Kidney glomerular epithelial cell (primary cell): ENCODE results near the gene SEMA3D.

ENCODE experiments used
- DNase-seq: peaks from one replicate; lab custom pipeline; 2025; lab: John Stamatoyannopoulos, UW

SEMA3D gene

DNA sequence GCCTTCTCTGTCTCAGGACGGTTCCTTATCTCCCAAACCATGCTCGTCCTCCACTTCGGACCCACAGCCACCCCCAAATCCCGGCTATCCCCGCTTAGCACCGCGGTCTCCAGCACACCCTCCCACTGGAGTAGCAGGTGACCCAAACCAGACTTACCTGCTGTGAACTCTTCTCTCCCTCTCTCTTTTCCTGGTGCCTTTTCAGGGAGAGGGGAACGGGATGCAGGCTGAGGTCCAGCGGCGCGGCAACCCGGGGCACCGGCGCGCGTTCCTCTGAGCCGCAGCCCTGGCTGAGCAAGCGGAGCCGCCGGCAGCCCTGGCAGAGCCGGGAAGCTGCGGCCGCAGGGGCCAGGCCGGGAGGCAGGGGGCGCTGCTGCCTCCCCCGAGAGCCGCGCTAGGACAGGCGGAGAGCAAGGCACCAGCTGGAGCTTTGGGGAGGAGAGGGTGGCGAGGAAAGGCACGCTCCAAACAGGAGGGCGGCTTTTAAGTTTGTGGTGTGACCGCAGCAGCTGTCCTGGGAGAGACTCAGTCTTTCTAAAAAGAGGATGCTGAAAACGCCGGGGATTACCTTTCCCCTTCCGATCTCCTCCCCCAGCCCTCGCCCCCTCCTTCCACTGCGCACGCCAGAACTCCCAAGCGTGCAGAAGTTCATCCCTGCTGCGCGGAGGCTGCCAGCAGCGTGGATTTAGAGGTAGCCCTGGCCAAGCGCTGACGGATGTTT is at the start of gene SEMA3D:
TSS of gene SEMA3D (minus strand) at position 536 of the 721 bp plus-strand sequence. CDS start 65,165 bp downstream, outside the sequence.
- DNase-seq = peak; percentile 44

DNA sequence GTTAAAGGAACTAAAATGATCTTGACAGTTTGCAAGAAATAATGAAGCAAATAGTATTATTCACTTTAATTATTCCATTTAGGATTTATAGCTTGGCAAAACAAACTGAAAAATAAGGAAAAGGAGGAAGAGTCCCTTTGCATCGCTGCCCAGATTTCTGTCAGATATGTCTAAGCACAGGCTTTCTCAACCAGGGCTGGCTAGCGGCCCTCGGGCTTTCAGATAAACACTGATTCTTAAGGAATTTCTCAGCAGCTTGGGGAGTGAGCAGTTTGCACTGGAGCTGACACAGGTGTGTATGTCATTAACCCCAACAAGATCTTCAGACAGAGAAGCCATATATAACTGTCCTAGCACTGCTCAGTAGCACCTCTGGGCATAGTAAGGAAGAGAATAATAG is 47.9 kb upstream of the SEMA3D start:
- no peak for DNase-seq

DNA sequence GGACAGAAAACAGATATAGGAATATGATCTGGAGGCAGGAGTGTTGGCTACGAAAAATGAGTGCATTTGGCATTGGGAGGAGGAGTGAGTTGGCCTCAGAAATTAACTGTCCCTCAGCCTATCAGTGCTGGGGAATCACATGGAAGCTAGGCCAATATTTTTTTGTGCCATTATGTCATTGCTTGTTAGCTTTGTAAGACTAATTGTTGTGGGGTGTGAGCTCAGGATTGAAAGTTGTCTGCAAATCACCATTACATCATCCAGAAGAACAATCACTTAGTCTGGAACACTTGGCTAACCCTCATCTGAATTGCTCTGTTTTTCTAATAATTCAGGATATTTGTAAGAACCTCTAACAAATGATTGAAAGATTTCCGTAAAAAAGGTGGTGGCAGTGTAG is 45.2 kb upstream of the SEMA3D start:
- no peak for DNase-seq

DNA sequence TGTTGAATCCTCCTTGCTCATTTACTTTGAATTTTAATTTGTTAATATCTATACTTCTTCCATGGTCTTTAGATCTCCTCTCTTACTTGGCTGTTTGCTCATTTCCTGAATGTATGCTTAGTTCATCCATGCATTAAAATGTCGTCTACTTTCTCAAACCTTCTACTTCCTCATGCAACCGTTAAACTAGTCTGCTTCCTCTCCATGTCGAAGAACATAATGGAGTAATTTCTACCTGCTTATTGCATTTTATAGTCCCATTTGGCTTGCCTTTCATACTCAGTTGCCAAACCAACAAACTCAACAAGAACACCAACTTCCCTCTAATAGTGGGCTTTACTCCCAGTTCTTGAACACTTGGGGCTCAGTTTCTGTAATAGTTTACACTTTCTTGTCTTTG is 43.8 kb upstream of the SEMA3D start:
- no peak for DNase-seq

- no peak for DNase-seq
Measured at GRCh38 chr7:85229544-85229943, 42.7 kb upstream of the SEMA3D start.

DNA sequence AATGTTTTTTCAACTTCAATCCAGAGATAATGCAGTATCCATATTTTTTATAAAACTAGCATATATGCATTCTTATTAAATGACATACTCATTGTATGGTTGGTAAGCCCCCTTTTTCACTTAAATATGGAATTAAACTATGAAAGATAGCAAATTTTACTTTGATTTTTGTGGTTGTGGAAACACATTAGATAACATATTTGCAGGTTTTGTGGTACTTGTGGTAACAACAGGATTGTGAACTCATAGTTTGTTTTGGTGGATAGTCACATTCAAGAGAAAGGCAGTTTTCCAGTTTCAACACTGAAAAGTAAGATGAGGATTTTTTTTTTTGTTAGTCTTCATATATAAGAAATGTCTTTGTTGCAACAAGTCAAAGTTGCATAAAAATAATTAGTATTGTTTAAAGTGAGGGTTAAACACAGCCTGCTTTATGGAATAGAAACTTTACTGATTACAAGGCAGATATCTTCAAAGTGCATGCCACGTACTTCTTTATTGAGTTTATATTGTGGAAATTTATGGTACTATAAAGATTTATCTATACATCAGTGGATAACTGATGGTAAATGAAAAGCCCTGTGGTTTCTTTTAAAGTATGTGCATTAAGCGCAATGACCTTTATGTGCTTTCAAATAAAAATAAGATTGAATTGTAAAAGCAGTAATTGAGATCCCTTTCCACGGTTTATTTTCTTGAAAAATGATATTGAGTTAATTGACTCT is 39.7 kb upstream of the SEMA3D start:
- no peak for DNase-seq

DNA sequence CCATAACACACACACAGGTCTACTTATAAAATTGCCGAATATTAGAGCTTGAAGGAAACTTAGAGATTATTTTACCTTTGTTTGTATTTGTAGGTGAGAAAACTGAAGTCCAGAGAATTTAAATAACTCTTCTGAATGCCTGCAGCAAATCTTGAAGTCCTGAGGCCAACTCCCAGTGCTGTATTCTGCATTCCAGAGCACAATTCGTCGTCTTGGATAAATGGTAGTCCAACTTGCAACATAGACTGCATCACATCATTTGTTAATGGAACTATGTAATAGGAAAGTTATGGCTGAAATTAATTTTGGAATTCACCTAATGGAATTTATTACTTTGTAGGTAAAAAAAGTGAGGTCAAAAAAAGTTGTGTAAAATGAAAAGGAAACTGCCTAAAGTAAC is 37.3 kb upstream of the SEMA3D start:
- no peak for DNase-seq

DNA sequence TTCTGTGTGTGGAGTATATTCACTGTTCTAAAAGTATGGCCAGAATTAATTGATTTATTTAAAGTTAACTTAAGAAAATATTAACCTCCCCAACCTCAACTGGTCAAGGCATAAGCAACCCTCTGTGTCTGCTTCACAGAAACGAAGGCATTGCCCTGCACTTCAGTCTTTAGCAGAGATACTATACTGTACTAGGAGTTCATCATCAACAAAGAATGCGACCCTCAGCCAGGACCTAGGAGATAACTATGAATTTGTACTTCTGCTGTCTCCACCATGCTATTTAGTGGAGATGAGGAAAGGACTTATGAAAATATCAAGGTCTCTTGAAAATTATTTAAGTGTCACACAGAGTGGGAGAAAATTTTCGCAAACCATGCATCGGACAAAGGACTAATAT is 35.7 kb upstream of the SEMA3D start:
- no peak for DNase-seq

DNA sequence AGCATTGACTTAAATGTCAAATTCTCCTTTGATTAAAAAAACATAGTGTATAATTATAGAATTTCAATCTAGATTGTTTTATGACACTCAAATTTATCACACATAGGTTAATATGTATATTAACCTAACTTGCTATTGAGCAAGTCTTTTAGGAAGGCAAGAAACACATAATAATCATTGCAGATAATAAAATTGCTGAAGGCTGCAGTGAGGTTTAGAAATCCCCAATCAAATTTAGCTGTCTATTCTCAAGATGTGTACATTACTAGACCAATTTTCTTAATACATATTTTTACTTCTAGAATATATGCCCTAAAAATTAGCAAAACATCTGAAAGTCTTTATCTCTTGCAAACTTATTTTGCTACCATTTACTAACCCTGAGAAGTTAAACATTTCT is 34.9 kb upstream of the SEMA3D start:
- no peak for DNase-seq

DNA sequence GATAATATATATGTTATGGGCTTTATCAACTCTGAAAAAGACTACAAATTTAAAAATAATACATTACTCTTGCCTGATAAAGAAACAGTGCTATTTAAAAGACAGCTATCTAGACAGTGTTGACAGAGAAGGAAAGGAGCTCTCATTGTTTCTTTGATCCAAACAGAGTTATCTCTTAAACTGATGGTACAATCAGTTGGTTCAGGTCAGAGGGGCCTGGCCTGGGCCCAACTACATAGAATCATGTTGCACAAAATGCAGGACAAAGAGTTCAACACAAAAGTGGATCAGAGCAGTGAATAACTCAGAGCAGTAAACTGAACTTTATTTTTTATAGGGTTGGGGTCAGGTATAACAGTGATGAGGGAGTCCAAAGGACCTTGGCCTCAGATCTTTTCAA is 33.8 kb upstream of the SEMA3D start:
- DNase-seq = no peak

- DNase-seq = no peak
Measured at GRCh38 chr7:85220023-85220422, 33.2 kb upstream of the SEMA3D start.

DNA sequence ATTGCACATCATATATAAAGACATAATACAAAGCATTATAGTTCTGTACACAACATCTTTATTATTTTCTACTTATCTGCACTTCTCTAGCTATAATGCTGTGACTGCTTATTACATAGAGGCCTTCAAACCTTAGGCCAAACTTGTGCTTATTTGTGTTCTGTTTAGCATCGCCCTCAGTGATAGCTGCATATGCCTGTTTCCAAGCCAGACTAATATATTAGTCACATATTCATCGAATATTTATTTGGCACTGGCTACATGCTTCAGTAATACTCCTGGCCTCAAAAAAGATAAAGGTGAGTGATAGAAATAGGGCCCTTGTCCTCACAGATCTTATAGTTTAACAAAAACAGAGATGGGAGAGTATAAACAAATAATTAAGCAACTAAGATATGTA is 30.2 kb upstream of the SEMA3D start:
- no peak for DNase-seq

DNA sequence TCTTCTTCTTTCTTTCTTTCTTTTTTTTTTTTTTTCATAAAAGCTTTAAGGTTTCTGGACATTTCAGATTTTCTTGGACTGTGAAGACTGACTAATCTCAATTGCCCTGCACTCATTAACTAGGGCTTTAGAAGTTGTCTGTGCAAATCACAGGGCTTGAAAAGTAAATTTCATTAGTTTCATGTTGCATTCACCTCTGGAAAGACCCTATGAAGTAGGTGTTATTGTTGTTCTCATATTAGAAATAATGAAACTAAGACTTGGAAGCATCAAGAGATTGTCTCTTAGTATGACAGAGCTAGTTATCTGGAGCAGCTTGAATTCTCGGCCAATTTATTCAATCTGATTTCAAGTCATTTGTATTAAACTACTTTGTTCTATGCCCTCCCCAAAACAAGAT is 28.2 kb upstream of the SEMA3D start:
- no peak for DNase-seq

DNA sequence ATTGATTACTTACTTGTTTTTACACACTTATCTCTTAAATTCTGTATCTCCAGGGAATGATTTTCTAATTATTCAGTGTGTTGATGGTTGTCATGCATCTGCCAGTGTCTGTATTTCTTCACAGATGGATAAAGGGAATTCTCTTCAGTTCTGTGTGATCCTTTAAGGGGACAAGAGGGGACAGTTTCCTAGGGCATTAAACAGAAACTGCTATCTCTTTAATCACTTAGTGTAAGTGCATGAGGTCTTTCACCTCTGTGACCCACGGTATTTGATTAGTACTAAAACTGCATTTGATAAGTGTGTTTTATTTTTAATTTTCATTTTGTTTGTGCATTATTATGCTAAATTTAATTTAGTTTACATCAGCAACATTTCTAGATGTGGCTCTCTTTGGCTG is 26.6 kb upstream of the SEMA3D start:
- no peak for DNase-seq

GRCh38 chr7:85205754-85206153 is 18.9 kb upstream of the SEMA3D start:
- DNase-seq = no peak

GRCh38 chr7:85204496-85204895 is 17.6 kb upstream of the SEMA3D start:
- DNase-seq = no peak

DNA sequence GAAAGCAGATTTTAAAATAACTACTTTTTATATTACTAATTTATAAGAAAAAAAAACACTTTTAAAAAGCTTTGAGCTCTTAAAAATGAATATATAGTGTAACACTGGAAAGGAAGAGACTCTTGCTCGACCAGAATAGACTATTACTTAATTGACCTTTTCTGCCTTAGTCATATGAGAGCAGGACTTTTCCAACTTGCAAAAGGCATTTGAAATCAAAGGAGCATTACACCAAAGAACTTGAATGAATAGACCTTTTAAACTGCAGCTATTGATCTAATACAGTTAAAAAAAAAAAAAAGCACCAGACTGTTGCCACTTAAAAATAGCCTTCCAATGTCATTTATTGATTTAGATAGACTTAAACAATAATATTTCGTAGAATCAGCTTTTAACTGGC is 17.2 kb upstream of the SEMA3D start:
- no peak for DNase-seq

- DNase-seq = no peak
Measured at GRCh38 chr7:85201209-85201608, 14.4 kb upstream of the SEMA3D start.

DNA sequence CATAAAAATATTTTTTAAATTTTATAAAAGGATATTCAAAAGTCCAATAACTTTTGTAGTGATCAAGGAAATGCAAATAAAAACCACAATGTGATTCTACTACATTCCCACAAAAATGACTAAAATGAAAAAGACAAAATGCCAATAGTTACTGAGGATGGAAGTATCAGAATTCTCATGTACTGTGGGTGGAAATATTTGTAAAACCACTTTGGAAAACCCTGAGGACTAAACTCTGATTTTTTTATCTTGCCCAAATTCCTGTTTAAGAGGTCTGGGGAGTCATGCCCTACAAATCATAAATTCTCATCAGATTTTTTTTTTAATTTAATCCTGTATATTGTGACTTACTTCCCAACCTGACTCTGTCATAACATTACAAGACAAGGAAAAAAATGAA is 9.8 kb upstream of the SEMA3D start:
- no peak for DNase-seq

GRCh38 chr7:85191383-85191782 is 4.5 kb upstream of the SEMA3D start:
- peak; percentile 15 for DNase-seq

DNA sequence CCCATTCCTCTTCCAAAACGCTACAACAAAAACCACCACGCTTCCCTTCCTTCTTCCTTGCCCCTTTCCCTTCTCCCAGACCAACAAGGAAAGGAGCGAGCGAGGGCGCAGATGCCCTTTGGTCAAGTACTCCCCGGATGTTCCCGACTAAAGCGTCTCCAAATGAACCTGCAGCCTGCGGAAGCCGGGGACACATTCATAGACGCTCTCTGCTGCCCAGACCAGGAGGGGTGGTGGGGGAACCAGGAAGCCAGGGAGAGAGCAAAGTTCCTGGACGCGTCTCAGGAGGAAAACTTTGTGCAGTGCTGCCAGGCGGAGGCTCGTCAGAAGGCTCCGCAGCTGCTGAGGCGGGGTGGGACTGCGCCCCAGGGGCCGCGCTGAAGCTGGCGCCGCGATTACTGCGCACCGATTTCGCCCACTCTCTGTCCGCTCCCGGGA is 754 bp downstream of the SEMA3D start:
- DNase-seq = peak; percentile 28

DNA sequence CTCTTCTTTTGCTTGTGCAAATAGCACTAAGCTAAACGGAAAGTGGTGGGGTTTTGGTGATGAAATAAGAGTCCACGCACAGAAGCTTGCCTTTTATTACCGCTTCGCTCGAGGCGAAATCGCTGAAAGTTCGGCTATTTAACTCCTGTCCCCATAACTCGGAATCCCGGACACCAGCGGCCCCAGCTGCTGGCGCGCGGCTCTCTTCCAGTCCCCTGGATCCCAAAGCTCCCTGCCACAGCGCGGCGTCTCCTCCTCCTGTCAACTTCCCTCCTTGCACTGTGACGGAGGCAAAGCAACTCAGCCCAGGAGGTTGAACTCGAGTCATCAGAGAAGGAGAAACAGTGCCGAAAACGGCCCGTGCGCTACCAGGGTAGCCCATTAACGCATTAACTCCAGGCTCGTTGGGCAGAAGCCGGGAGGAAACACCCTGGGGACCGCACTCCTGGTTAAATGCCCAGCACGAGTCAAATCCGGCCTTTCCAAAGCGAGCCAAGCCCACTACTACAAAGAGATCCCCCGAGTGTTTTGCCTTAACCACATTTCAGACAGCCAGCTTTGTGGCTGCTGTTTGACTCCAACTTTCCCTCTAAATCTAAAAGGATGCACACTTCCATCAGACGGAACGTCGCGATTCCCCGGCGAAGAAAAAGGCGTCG is 1.3 kb downstream of the SEMA3D start:
- no peak for DNase-seq
